Nephron progenitor cell (in vitro differentiated cells): ENCODE results near the gene NEMF.
"Not testable (repeated sequence)": the region's sequence is repeated elsewhere in the genome, so short reads cannot be mapped to it uniquely, and the experiment has no call there.

Experiments
- DNase-seq: peaks from one replicate; pipeline ENCODE4 v3.0.0; 2021
- H3K27ac Mint-ChIP-seq: 2 replicates; pipeline ENCODE4 v1.8.0; 2021; ENCODE audit warnings: mild to moderate bottlenecking, moderate library complexity, mixed read lengths
- H3K27me3 Mint-ChIP-seq: 2 replicates; pipeline ENCODE4 v1.8.0; 2021; ENCODE audit warnings: mild to moderate bottlenecking, low read depth, mixed read lengths; ENCODE audit not compliant: poor library complexity
- H3K36me3 Mint-ChIP-seq: 2 replicates; pipeline ENCODE4 v1.8.0; 2021; ENCODE audit warnings: low read depth, mixed read lengths
- H3K4me1 Mint-ChIP-seq: 2 replicates; pipeline ENCODE4 v1.8.0; 2021; ENCODE audit warnings: mixed read lengths
- H3K4me3 Mint-ChIP-seq: 2 replicates; pipeline ENCODE4 v1.8.0; 2021; ENCODE audit warnings: mild to moderate bottlenecking, moderate library complexity, mixed read lengths
- H3K9me3 Mint-ChIP-seq: 2 replicates; pipeline ENCODE4 v1.8.0; 2021; ENCODE audit warnings: mild to moderate bottlenecking, moderate library complexity, mixed read lengths
- CTCF ChIP-seq: fragments of 200-600 bp; sonication (generic); IDR thresholded peaks from 2 replicates; pipeline ENCODE4 v1.5.0; 2021; ENCODE audit warnings: antibody characterized with exemption

NEMF gene

GRCh38 chr14:49849213-49849847, 3.3 kb downstream of the NEMF start:
- H3K9me3 Mint-ChIP-seq: peaks cover 16% of the 10 kb centered on the region
- no peak for DNase-seq
- H3K27me3 Mint-ChIP-seq: no peaks in the 10 kb centered on the region
- peaks cover 24% of the 10 kb centered on the region for H3K4me1 Mint-ChIP-seq
- H3K27ac Mint-ChIP-seq: peak overlapping the region; percentile 8
- H3K4me3 Mint-ChIP-seq: no peak overlapping the region
- peaks cover 61% of the 10 kb centered on the region for H3K36me3 Mint-ChIP-seq
- TF ChIP-seq CTCF: no peak

GRCh38 chr14:49828640-49829039, 23.9 kb downstream of the NEMF start:
- no peak for TF ChIP-seq CTCF
- H3K36me3 Mint-ChIP-seq: peaks cover 90% of the 10 kb centered on the region
- DNase-seq: no peak
- H3K4me3 Mint-ChIP-seq: no peak overlapping the region
- no peaks in the 10 kb centered on the region for H3K9me3 Mint-ChIP-seq
- no peaks in the 10 kb centered on the region for H3K4me1 Mint-ChIP-seq
- H3K27me3 Mint-ChIP-seq: no peaks in the 10 kb centered on the region
- H3K27ac Mint-ChIP-seq: no peak overlapping the region

- no peak for DNase-seq
- TF ChIP-seq CTCF: no peak
- Mint-ChIP-seq H3K36me3 (peaks cover 89% of the 10 kb centered on the region), H3K9me3 (peaks cover 40% of the 10 kb centered on the region), H3K27me3 (peaks cover 4% of the 10 kb centered on the region), H3K4me3 (no peak overlapping the region), H3K27ac (no peak overlapping the region), H3K4me1 (no peaks in the 10 kb centered on the region)
These were observed 32.4 kb downstream of the NEMF start for GRCh38 chr14:49820176-49820575.

GRCh38 chr14:49816844-49817243, 35.7 kb downstream of the NEMF start:
- H3K27me3 Mint-ChIP-seq: peaks cover 4% of the 10 kb centered on the region
- no peak for TF ChIP-seq CTCF
- H3K4me1 Mint-ChIP-seq: no peaks in the 10 kb centered on the region
- no peak overlapping the region for H3K27ac Mint-ChIP-seq
- H3K36me3 Mint-ChIP-seq: peaks cover 91% of the 10 kb centered on the region
- peaks cover 34% of the 10 kb centered on the region for H3K9me3 Mint-ChIP-seq
- DNase-seq: no peak
- no peak overlapping the region for H3K4me3 Mint-ChIP-seq

GRCh38 chr14:49816118-49816517, 36.5 kb downstream of the NEMF start:
- Mint-ChIP-seq H3K27ac (peak overlapping the region; percentile 82), H3K36me3 (peaks cover 97% of the 10 kb centered on the region), H3K9me3 (peaks cover 34% of the 10 kb centered on the region)
- not testable (repeated sequence) for H3K4me1 Mint-ChIP-seq, H3K27me3 Mint-ChIP-seq, DNase-seq, H3K4me3 Mint-ChIP-seq

- H3K9me3 Mint-ChIP-seq: no peaks in the 10 kb centered on the region
- H3K27ac Mint-ChIP-seq: no peak overlapping the region
- DNase-seq: no peak
- TF ChIP-seq CTCF: no peak
- no peaks in the 10 kb centered on the region for H3K4me1 Mint-ChIP-seq
- H3K27me3 Mint-ChIP-seq: no peaks in the 10 kb centered on the region
- peaks cover 72% of the 10 kb centered on the region for H3K36me3 Mint-ChIP-seq
- H3K4me3 Mint-ChIP-seq: no peak overlapping the region
These were observed 43.8 kb downstream of the NEMF start for GRCh38 chr14:49808780-49809179.
